B cell (primary cell): ENCODE measurements around the gene TRMT112.
A peak's percentile ranks its signal among the peaks of the same experiment; 100 is the strongest.

Experiments
- CTCF ChIP-seq: fragments of 200-600 bp; IDR thresholded peaks from one replicate; pipeline ENCODE4 v1.8.0; 2022; ENCODE audit warnings: antibody characterized with exemption, mild to moderate bottlenecking
- EZH2 ChIP-seq: IDR thresholded peaks from 2 replicates; pipeline ENCODE4 v1.6.1; 2012; ENCODE audit warnings: borderline replicate concordance, low read depth, mild to moderate bottlenecking, moderate library complexity, low read length; ENCODE audit not compliant: insufficient read depth, poor library complexity, severe bottlenecking

- peak; percentile 37 for TF ChIP-seq CTCF
- no peak for TF ChIP-seq EZH2
Observed at GRCh38 chr11:64355078-64355940, 38.0 kb upstream of the TRMT112 start.
